Measurements from ENCODE around the gene NCS1.
"Not testable (repeated sequence)": the region's sequence is repeated elsewhere in the genome, so short reads cannot be mapped to it uniquely, and the experiment has no call there.

The NCS1 gene

GRCh38 chr9:130275156-130275555, 103.0 kb downstream of the NCS1 start:
- DNase-seq (ENCODE audit: low read depth, low spot score) = no peak
- H3K9me3 ChIP-seq (ENCODE audit: low read depth, low read length) = no peaks in the 10 kb centered on the region
- TF ChIP-seq FOXP2 (optimal IDR thresholded peaks at IDR 0.05; ENCODE audit: control extremely low read depth, extremely low read length, insufficient read depth) (no peak), EZH2 (IDR thresholded peaks at IDR 0.05) (no peak), POLR2AphosphoS5 (IDR thresholded peaks at IDR 0.05; ENCODE audit: borderline replicate concordance, low read depth, low read length) (no peak)
- H3K27ac ChIP-seq = no peak overlapping the region
- H3K4me3 ChIP-seq = no peak overlapping the region
- H3K9ac ChIP-seq (ENCODE audit: insufficient read length) = no peak overlapping the region
- no peaks in the 10 kb centered on the region for H3K36me3 ChIP-seq (ENCODE audit: insufficient read depth, low read length)

- Histone ChIP-seq H3K9ac (ENCODE audit: insufficient read length) (no peak overlapping the region), H3K27ac (no peak overlapping the region), H3K9me3 (ENCODE audit: low read depth, low read length) (no peaks in the 10 kb centered on the region), H3K4me3 (no peak overlapping the region), H3K36me3 (ENCODE audit: insufficient read depth, low read length) (no peaks in the 10 kb centered on the region)
- no peak for DNase-seq (ENCODE audit: low read depth, low spot score)
- TF ChIP-seq FOXP2 (optimal IDR thresholded peaks at IDR 0.05; ENCODE audit: control extremely low read depth, extremely low read length, insufficient read depth) (no peak), EZH2 (IDR thresholded peaks at IDR 0.05) (no peak)
Observed at GRCh38 chr9:130276121-130276520, 103.9 kb downstream of the NCS1 start.

- Histone ChIP-seq H3K9ac (ENCODE audit: insufficient read length) (no peak overlapping the region), H3K27ac (no peak overlapping the region), H3K4me3 (no peak overlapping the region), H3K36me3 (ENCODE audit: insufficient read depth, low read length) (no peaks in the 10 kb centered on the region), H3K9me3 (ENCODE audit: low read depth, low read length) (no peaks in the 10 kb centered on the region)
- TF ChIP-seq EZH2 (IDR thresholded peaks at IDR 0.05) = no peak
- no peak for DNase-seq (ENCODE audit: low read depth, low spot score)
Observed at GRCh38 chr9:130276955-130277354, 104.8 kb downstream of the NCS1 start.

GRCh38 chr9:130277525-130277924, 105.3 kb downstream of the NCS1 start:
- not testable (repeated sequence) for H3K9ac ChIP-seq (ENCODE audit: insufficient read length); DNase-seq (ENCODE audit: low read depth, low spot score); H3K4me3 ChIP-seq; H3K27ac ChIP-seq; H3K9me3 ChIP-seq (ENCODE audit: low read depth, low read length); H3K36me3 ChIP-seq (ENCODE audit: insufficient read depth, low read length)

- Histone ChIP-seq H3K36me3 (ENCODE audit: insufficient read depth, low read length) (no peaks in the 10 kb centered on the region), H3K9ac (ENCODE audit: insufficient read length) (no peak overlapping the region), H3K9me3 (ENCODE audit: low read depth, low read length) (no peaks in the 10 kb centered on the region), H3K4me3 (no peak overlapping the region), H3K27ac (no peak overlapping the region)
- no peak for DNase-seq (ENCODE audit: low read depth, low spot score)
- TF ChIP-seq EZH2 (IDR thresholded peaks at IDR 0.05) (no peak), POLR2AphosphoS5 (IDR thresholded peaks at IDR 0.05; ENCODE audit: borderline replicate concordance, low read depth, low read length) (no peak), FOXP2 (optimal IDR thresholded peaks at IDR 0.05; ENCODE audit: control extremely low read depth, extremely low read length, insufficient read depth) (no peak)
Observed at GRCh38 chr9:130283539-130284248, 111.5 kb downstream of the NCS1 start.

- no peaks in the 10 kb centered on the region for H3K9me3 ChIP-seq (ENCODE audit: low read depth, low read length)
- H3K9ac ChIP-seq (ENCODE audit: insufficient read length) = no peak overlapping the region
- no peak overlapping the region for H3K27ac ChIP-seq
- TF ChIP-seq POLR2AphosphoS5 (IDR thresholded peaks at IDR 0.05; ENCODE audit: borderline replicate concordance, low read depth, low read length) (no peak), FOXP2 (optimal IDR thresholded peaks at IDR 0.05; ENCODE audit: control extremely low read depth, extremely low read length, insufficient read depth) (no peak), EZH2 (IDR thresholded peaks at IDR 0.05) (no peak)
- no peak overlapping the region for H3K4me3 ChIP-seq
- H3K36me3 ChIP-seq (ENCODE audit: insufficient read depth, low read length) = no peaks in the 10 kb centered on the region
- no peak for DNase-seq (ENCODE audit: low read depth, low spot score)
Observed at GRCh38 chr9:130284249-130284625, 112.0 kb downstream of the NCS1 start.

DNA sequence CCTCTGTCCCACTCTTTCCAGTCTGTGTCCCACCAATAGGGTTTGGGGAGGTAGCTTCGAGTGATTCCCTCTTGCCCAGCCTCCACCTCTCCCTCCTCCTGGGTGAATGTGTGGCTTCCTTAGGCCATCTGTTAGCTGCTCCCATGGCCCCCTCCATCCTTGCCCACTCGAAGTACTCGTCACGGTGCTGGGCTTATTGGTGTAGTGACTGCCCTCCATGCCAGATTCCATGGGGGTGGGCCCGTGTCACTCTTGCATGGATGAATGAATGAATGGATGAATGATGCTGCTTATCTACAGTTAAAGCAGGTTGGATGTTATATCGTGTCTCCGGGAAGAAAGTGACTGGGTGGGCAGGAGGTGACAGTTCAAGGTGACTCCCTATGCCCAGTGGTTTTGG, 112.5 kb downstream of the NCS1 start:
- TF ChIP-seq EZH2 (IDR thresholded peaks at IDR 0.05) = no peak
- no peak for TF ChIP-seq POLR2AphosphoS5 (IDR thresholded peaks at IDR 0.05; ENCODE audit: borderline replicate concordance, low read depth, low read length)
- no peak for TF ChIP-seq FOXP2 (optimal IDR thresholded peaks at IDR 0.05; ENCODE audit: control extremely low read depth, extremely low read length, insufficient read depth)

GRCh38 chr9:130285271-130285670, 113.1 kb downstream of the NCS1 start:
- no peak overlapping the region for H3K27ac ChIP-seq
- no peak overlapping the region for H3K9ac ChIP-seq (ENCODE audit: insufficient read length)
- DNase-seq (ENCODE audit: low read depth, low spot score) = no peak
- H3K9me3 ChIP-seq (ENCODE audit: low read depth, low read length) = no peaks in the 10 kb centered on the region
- TF ChIP-seq FOXP2 (optimal IDR thresholded peaks at IDR 0.05; ENCODE audit: control extremely low read depth, extremely low read length, insufficient read depth) (no peak), EZH2 (IDR thresholded peaks at IDR 0.05) (no peak), POLR2AphosphoS5 (IDR thresholded peaks at IDR 0.05; ENCODE audit: borderline replicate concordance, low read depth, low read length) (no peak)
- no peaks in the 10 kb centered on the region for H3K36me3 ChIP-seq (ENCODE audit: insufficient read depth, low read length)
- no peak overlapping the region for H3K4me3 ChIP-seq

More for the DNA sequence above, 112.5 kb downstream of the NCS1 start:
- Histone ChIP-seq H3K9ac (ENCODE audit: insufficient read length) (no peak overlapping the region), H3K36me3 (ENCODE audit: insufficient read depth, low read length) (no peaks in the 10 kb centered on the region), H3K9me3 (ENCODE audit: low read depth, low read length) (no peaks in the 10 kb centered on the region), H3K27ac (no peak overlapping the region), H3K4me3 (no peak overlapping the region)
- no peak for DNase-seq (ENCODE audit: low read depth, low spot score)

- no peak for DNase-seq (ENCODE audit: low read depth, low spot score)
- Histone ChIP-seq H3K36me3 (ENCODE audit: insufficient read depth, low read length) (no peaks in the 10 kb centered on the region), H3K9ac (ENCODE audit: insufficient read length) (no peak overlapping the region), H3K4me3 (no peak overlapping the region), H3K27ac (no peak overlapping the region), H3K9me3 (ENCODE audit: low read depth, low read length) (no peaks in the 10 kb centered on the region)
- TF ChIP-seq EZH2 (IDR thresholded peaks at IDR 0.05) (no peak), POLR2AphosphoS5 (IDR thresholded peaks at IDR 0.05; ENCODE audit: borderline replicate concordance, low read depth, low read length) (no peak), FOXP2 (optimal IDR thresholded peaks at IDR 0.05; ENCODE audit: control extremely low read depth, extremely low read length, insufficient read depth) (no peak)
Observed at GRCh38 chr9:130286072-130286770, 114.0 kb downstream of the NCS1 start.
